ENCODE measurements around the gene STRIT1. TPM values are rescaled to one million over a fixed set of nuclear protein-coding genes. Genes with fewer than 3 reads are reported as not detected.

The STRIT1 gene
- total RNA-seq, 4 donors from 2014 or later = not detected

GRCh38 chr3:155242342-155242741, 51.1 kb downstream of the STRIT1 start:
- no peaks in the 10 kb centered on the region for H3K9me3 ChIP-seq
- TF ChIP-seq CTCF (IDR thresholded peaks at IDR 0.05) (no peak), POLR2A (IDR thresholded peaks at IDR 0.05) (no peak)
- no peak overlapping the region for H3K4me3 ChIP-seq
- H3K27me3 ChIP-seq = no peaks in the 10 kb centered on the region
- H3K36me3 ChIP-seq = no peaks in the 10 kb centered on the region
- no peak overlapping the region for H3K27ac ChIP-seq
- intact Hi-C loops (cut with DNase I) = no loop called here
- H3K4me1 ChIP-seq = no peaks in the 10 kb centered on the region
- DNase-seq = no peak

- TF ChIP-seq POLR2A (IDR thresholded peaks at IDR 0.05) (no peak), CTCF (IDR thresholded peaks at IDR 0.05) (no peak)
- no peaks in the 10 kb centered on the region for H3K4me1 ChIP-seq
- no peak overlapping the region for H3K27ac ChIP-seq
- intact Hi-C loops (cut with DNase I) = no loop called here
- WGBS, 2 donors = 49 to 54% methylated on average over 4 of the region's 4 CpGs
- DNase-seq = no peak
- H3K27me3 ChIP-seq = no peaks in the 10 kb centered on the region
- no peaks in the 10 kb centered on the region for H3K9me3 ChIP-seq
- H3K36me3 ChIP-seq = no peaks in the 10 kb centered on the region
- H3K4me3 ChIP-seq = no peak overlapping the region
Measured at GRCh38 chr3:155241579-155241978, 51.9 kb downstream of the STRIT1 start.

Other genes with a start within 250 kb of the STRIT1 start
- 1 to 10 TPM in 3 of 4 donors, under 1 TPM in 1; 0.27 to 6.2 (median 3.8) TPM for gene MME, start 213.4 kb downstream of the STRIT1 start, total RNA-seq

All from esophagus squamous epithelium (tissue), 5 donors.